Measurements from ENCODE around the gene DDOST. TPM values are rescaled to one million over a fixed set of nuclear protein-coding genes. Genes with fewer than 3 reads are reported as not detected.

The DDOST gene
- total RNA-seq, 2 experiments from 2014 or later: 191 to 197 TPM

DNA sequence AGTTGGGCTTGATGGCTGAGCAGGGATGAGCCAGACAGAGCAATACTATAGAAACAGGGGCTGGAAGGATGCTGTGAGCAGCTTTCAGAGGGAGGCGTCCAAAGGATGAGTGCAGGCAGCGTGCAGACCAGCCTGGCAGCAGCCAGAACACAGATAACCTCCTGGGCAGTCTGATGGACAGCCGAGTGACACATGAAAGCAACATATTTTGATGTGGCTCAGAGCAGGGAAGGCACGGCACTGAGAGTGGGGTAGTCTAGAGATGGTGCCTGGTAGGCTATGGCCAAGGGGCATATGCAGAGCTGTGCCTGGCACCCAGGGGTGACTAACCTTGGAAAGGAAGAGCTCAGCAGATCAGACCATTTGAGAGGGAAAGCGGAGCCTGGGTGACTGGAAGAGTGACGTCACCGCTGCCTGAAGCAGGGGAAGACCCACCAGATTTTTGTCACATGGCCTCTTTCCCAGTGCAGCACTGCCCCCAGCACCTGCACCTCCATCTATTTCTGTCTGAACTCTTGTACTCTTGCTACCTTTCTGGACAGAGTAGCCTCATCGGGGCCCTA is 24.3 kb downstream of the DDOST start:
- POLR2A ChIA-PET: no interaction called here
- CTCF ChIA-PET: interaction anchor here (1.3 kb wide), 1 partner anchor 10 kb away, joined by 4 read pairs; no protein-coding TSS in a partner anchor

DNA sequence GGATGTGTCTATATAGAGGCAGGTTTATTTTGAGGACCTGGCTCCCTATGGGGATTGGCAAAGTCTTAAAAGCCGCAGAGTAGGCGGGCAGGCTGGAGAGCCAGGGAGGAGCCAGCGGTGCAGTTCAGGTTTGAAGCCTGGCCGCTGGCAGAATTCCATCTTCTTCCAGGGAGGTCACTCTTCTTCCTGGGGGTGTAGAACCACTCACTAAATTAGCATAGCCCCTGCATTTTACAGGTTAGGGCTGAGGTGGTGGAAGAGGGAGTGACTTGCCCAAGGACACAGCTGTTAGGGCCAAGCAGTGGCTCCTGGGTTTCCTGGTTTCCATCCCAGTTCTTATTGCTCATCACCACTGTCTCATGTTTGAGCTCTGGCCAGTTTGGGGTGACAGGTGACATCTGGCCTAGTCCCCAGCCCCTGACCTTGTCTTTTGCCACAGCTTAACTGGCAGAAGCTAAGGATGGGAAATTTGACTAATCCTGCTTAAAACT is 26.5 kb downstream of the DDOST start:
- CTCF ChIA-PET: no interaction called here
- POLR2A ChIA-PET: no interaction called here

DNA sequence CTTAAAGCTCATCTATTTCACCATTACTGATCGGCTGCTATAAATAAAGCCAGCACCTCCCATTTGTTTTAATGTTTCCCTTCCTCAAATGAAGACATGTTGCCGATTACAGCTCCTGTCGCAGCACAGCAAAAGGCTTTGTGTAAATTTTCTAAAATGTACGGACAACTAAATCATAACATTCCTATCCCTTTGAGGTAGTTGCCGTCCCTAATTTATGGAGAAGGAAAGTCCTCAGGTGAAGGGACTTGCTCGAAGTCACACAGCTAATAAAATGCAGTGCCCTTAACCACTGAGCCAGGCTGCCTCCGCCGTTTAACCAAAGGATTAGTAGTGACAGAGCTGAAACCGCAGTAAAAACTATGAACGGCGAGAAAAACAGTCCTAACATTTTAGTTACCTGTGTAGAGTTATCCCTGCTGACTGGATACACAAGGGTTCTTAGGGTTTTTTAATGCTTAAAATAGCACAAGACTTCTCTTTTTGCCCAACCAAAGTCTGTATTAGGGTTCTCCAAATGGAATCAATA is 27.0 kb downstream of the DDOST start:
- POLR2A ChIA-PET: interaction anchor here (1.0 kb wide), 2 partner anchors 27 to 126 kb away, joined by 3 to 9 read pairs; partner anchors contain the start of genes DDOST and MUL1
- CTCF ChIA-PET: interaction anchor here (0.6 to 1.4 kb wide), 5 partner anchors 8 to 421 kb away, joined by 3 to 4 read pairs (median 3); no protein-coding TSS in a partner anchor

DNA sequence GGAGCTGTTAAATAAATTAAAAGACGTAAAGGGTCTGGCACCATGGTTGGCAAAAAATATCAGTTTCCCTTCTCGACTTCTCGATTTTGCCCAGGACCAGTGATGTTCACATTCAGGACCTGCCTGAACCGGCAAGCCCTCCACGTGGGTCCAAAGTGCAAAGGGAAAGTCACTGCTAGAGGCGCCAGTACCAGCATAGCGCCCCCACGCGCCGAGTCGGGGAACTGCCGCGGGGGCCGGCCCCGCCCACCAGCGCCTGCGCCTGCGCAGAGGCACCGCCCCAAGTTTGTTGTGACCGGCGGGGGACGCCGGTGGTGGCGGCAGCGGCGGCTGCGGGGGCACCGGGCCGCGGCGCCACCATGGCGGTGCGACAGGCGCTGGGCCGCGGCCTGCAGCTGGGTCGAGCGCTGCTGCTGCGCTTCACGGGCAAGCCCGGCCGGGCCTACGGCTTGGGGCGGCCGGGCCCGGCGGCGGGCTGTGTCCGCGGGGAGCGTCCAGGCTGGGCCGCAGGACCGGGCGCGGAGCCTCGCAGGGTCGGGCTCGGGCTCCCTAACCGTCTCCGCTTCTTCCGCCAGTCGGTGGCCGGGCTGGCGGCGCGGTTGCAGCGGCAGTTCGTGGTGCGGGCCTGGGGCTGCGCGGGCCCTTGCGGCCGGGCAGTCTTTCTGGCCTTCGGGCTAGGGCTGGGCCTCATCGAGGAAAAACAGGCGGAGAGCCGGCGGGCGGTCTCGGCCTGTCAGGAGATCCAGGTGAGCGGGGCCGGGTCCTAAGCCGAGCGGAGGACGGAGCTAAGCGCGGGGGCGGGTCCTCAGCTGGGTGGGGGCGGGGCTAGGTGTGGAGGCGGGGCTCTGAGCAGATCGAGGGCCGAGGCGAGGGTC is 27.7 kb downstream of the DDOST start, which contains the start of gene PINK1:
TSS of gene PINK1 (plus strand) at position 269 of the 875 bp plus-strand sequence. CDS start at position 360, 91 bp downstream.
- POLR2A ChIA-PET: interaction anchor here (1.0 kb wide), 2 partner anchors 28 to 125 kb away, joined by 3 to 9 read pairs; partner anchors contain the start of genes DDOST and MUL1
- CTCF ChIA-PET: interaction anchor here (0.6 to 1.4 kb wide), 8 partner anchors 9 to 420 kb away, joined by 3 to 4 read pairs (median 3); no protein-coding TSS in a partner anchor

DNA sequence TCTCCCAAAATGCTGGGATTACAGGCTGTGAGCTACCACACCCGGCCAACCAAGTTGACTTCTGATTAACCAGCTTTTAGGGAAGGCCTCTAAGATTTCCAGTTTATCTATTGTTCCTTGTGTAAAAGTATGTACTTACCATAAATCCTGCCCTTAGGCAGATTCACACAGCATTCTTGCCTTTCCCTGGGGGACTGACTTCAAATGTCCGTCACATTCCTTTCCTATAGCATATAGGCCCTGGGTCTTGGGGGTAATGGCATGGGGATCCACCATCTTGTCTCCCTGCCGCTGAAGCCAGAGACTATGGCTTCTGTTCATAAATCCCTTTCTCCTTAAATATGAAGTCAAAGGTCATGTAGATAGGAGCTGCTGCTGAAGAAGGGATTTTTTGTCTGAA is 28.8 kb downstream of the DDOST start:
- POLR2A ChIA-PET: no interaction called here
- CTCF ChIA-PET: interaction anchor here (0.6 to 1.4 kb wide), 5 partner anchors 10 to 198 kb away, joined by 3 read pairs; no protein-coding TSS in a partner anchor

DNA sequence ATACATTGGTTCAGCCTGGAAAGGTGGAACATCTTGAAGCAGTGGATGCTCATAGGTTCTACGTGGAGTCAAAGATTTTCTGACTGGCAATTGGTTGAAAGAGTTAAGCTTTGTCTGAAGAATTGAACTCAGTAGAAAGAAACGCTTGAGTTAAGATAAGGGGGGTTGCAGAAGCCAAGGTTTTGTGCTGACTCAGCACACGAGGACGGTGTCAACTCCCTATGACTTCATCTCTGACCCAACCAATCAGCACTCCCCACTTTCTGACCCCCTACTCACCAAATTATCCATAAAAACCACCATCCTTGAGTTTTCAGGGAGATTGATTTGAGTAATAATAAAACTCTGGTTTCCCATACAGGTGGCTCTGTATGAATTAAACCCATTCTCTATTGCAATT is 30.4 kb downstream of the DDOST start:
- POLR2A ChIA-PET: no interaction called here
- CTCF ChIA-PET: interaction anchor here (0.9 to 1.6 kb wide), 2 partner anchors 9 to 32 kb away, joined by 3 read pairs; no protein-coding TSS in a partner anchor

DNA sequence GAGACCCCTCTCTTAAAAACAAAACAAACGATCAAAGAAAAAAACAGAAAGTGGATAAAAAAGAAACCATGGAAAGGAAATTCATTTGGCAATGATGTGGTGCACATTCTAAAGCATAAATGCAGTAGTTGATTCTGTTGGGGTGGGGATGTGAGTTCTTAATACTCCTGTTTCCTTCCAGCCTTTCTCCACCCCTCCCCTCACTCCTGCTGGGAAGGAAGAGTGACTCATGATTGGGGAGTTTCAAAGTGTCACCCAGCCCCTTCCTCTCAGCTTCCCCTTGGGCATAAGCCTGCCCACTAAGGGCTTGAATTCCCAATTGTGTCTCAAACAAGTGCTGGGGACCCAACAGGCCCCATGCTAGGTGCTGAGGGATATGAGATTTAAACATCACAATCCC is 34.6 kb downstream of the DDOST start:
- CTCF ChIA-PET: no interaction called here
- POLR2A ChIA-PET: no interaction called here

DNA sequence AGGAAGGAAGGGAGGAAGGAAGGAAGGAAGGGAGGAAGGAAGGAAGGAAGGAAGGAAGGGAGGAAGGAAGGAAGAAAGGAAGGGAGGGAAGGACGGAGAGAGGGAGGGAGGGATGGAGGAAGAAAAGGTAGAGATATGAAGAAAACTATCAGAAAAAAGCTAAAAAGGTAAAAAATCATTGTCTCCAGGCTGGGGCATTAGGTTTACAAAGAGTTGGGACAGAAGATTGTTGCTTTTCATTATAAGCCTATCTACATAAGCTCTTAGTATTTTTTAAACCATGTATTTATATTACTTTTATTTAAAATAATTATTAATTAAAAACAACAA is 35.1 kb downstream of the DDOST start:
- ChIA-PET POLR2A (no interaction called here), CTCF (no interaction called here)

DNA sequence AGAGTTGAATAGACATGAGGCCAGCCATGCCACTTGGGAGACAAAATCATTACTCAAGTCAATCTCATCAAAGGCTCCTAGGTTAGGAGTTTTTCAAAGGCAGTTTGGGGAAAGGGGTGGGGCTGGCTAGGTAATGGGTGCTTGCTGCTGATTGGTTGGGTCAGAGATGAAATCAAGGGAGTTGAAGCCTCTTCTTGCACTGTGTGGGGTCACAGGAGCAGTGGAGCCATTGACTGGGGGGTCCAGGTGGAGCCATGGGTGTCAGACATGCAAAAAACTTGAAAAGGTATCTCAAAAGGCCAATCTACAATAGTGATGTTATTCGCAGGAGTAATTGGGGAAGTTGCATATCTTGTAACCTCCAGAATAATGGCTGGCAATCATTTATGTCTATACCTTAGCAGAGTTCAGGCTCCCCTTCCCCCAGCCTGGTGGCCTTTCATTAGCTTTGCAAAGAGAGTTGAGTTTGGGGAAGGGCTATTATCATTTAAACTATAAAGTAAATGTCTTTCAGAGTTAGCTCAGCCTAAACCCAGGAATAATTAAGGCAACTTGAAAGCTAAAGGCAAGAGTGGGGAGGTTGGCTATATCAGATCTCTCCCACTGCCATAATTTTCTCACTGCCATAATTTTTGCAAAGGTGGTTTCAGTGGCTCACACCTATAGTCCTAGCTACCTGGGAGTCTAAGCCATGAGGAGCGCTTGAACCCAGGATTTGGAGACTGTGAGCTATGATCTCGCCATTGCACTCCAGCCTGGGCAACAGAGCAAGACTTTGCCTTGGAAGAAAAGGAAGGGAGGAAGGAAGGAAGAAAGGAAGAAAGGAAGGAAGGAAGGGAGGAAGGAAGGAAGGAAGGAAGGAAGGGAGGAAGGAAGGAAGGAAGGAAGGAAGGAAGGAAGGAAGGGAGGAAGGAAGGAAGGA is 35.7 kb downstream of the DDOST start:
- POLR2A ChIA-PET: no interaction called here
- CTCF ChIA-PET: no interaction called here

DNA sequence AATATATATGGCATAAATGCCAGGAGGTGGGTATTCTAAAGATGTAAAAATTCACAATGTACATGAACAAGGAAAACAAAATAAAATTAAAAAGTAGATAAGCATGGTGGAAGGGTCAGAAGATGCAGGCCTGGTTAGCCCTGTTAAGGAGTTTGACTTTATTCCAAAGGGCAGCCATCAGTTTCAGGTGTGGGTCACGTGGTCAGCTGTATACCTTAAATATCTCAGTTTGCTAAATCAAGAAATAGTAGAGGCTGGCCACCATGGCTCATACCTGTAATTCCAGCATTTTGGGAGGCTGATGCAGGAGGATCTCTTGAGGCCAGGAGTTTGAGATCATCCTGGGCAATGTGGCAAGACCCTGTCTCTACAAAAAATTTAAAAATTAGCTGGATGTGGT is 36.5 kb downstream of the DDOST start:
- POLR2A ChIA-PET: no interaction called here
- CTCF ChIA-PET: no interaction called here

DNA sequence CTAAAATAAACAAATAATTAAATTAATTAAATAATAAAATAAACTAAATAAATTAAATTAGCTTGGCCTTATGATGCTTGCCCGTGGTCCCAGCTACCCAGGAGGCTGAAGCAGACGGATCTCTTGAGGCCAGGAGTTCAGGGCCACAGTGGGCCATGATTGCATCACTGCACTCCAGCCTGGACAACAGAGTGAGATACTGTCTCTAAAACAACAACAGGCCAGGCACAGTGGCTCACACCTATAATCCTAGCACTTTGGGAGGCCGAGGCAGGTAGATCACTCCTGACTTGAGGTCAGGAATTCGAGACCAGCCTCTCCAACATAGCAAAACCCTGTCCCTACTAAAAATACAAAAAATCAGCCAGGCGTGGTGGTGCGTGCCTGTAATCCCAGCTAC is 40.2 kb downstream of the DDOST start:
- POLR2A ChIA-PET: no interaction called here
- CTCF ChIA-PET: no interaction called here

DNA sequence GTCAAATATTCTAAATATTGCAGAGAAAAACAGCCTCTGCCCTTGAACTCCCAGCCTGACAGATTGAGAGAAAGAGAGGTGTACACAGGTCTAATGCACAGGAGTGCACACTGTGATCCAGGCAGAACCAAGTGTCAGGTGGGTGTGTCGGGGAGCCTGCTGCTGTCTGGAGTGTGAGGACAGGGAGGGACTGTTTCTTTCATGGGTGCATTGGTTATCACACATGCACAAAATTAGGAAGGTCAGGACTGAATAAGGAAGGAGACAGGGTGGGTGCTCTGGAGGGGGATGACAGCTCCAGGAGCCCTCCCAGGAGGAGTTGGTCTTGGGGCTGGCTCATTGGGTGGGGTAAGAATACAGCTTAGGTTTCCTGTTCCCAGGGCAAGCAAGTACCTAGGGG is 41.2 kb downstream of the DDOST start:
- POLR2A ChIA-PET: no interaction called here
- CTCF ChIA-PET: no interaction called here

DNA sequence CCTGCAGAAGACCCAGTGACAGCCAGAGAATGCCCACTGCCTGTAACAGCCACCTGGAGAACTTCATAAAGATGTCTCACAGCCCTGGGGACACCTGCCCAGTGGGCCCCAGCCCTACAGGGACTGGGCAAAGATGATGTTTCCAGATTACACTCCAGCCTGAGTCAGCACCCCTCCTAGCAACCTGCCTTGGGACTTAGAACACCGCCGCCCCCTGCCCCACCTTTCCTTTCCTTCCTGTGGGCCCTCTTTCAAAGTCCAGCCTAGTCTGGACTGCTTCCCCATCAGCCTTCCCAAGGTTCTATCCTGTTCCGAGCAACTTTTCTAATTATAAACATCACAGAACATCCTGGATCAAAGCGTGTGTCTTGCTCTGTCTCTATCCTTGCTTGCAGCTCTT is 42.6 kb downstream of the DDOST start:
- CTCF ChIA-PET: no interaction called here
- POLR2A ChIA-PET: no interaction called here

DNA sequence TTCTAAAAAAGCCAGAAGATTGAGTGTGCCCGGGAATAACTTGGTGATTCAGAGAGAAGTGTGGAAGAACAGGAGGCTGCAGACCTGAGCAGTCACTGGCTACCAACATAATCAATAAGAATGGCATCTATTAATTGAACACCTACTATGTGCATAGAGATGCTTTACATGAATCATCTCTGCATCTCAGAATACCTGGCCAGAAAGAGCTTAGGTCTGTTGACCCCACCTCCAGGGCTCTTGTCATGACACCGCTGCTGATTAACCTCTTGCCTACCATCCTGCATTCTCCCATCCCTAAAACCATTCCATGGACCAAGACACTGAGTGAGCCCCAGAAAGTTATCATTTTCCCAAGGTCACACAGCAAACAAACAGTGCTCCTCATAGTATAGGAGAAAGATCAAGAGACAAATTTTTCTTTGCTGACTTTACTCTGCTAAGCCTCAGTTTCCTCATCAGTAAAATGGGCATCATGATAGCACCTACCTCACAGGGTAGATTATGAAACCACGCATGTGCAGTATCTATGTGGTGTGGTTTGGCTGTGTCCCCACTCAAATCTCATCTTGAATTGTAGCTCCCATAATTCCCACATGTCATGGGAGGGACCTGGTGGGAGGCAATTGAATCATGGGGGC is 44.2 kb downstream of the DDOST start:
- CTCF ChIA-PET: no interaction called here
- POLR2A ChIA-PET: no interaction called here

DNA sequence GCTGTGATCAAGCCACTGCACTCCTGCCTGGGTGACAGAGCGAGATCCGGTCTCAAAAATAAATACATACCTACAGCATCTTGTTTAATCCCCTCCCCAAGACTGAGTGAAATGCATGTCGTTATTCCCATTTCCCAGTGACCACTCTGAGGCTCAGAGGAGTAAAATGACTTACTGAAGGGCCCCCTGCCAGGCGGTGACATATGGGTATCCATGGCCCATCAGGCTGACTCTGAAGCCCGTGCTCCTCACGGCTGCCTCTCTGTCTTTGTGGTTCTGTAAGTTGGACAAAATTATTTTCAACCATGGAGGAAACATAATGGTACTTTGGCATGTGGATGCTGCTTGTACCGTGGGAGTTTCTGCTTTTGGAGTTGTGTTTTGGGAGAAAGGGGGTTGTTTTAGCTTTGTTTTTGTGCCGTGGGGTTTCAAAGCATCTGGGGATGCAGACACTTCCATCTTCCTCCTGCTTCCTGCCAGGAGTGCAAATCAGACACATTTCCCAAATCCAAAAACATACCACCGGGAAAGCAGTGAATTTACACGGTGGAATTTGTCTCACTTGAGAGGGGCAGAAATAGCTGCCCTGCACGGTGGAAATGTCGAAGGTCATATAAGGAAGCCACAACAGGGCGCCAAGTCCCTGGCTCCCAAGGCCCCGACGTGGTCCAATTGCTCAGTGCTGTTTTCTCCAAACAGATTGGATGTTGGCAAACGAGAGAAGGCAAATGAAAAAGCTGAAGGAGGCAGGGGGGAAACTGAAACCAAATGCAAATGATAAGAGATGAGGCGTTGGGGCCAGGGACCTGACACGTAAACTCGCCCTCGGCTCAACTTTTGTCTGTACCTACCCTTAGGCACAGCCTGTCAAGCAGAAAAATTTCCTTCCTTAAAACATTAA is 45.0 kb downstream of the DDOST start:
- POLR2A ChIA-PET: no interaction called here
- CTCF ChIA-PET: no interaction called here

DNA sequence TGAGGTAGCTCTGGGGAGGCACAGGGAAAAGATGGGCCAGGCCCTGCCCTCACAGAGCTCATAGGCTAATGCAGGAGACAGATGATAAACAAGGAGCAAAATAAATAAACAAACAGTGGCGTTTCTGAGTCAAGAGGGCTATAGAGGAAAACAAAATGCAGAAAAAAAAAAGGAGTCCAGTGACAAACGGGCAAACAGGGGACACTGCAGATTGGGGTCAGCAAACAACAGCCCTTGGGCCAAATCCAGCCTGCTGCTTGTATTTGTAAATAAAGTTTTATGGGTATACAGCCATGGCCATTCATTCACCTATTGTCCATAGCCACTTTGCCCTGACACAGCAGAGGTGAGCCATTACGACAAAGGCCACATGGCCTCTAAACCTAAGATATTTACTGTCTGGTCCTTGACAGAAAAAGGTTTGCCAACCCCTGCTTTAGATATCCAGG is 47.0 kb downstream of the DDOST start:
- ChIA-PET CTCF (no interaction called here), POLR2A (no interaction called here)

DNA sequence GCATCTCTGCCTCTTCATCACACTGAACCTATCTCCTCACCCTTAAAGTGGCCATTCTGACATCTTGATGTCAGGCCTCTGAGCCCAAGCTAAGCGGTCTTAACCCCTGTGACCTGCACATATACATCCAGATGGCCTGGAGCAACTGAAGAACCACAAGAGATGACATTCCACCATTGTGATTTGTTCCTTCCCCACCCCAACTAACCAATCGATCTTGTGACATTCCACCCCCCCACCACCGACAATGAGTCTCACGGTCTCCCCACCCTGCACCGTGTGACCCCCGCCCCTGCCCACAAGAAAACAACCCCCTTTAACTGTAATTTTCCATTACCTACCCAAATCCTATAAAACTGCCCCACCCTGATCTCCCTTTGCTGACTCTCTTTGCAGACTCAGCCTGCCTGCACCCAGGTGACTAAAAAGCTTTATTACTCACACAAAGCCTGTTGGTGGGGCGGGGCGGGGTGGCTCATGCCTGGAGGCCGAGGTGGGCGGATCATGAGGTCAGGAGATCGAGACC is 48.9 kb downstream of the DDOST start:
- ChIA-PET CTCF (no interaction called here), POLR2A (no interaction called here)

DNA sequence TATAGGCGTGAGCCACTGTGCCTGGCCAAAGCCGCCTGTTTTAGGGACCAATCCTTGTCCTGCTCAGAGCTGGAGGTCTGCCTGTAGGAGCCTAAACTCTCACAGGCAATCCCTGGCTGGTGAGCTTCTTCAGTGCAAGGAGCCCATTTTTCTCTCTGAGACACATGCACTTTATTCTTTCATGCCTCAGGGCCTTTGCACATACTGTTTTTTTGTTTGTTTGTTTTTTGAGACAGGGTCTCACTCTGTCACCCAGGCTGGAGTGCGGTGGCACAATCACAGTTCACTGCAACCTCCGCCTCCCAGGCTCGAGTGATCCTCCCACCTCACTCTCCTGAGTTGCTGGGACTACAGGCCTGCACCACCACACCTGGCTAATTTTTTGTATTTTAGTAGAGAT is 49.5 kb downstream of the DDOST start:
- POLR2A ChIA-PET: interaction anchor here (0.6 kb wide), 1 partner anchor 1560 kb away, joined by 5 read pairs; no protein-coding TSS in a partner anchor
- CTCF ChIA-PET: no interaction called here

All from activated CD8-positive, alpha-beta memory T cell treated with anti-CD3 and anti-CD28 coated beads for 36 hours (primary cell).